ENCODE results near the gene ZNF639. TPM values are rescaled to one million over a fixed set of nuclear protein-coding genes. Genes with fewer than 3 reads are reported as not detected.

ZNF639 gene
- total RNA-seq, 1 donor from 2014 or later, result 41.4 TPM

DNA sequence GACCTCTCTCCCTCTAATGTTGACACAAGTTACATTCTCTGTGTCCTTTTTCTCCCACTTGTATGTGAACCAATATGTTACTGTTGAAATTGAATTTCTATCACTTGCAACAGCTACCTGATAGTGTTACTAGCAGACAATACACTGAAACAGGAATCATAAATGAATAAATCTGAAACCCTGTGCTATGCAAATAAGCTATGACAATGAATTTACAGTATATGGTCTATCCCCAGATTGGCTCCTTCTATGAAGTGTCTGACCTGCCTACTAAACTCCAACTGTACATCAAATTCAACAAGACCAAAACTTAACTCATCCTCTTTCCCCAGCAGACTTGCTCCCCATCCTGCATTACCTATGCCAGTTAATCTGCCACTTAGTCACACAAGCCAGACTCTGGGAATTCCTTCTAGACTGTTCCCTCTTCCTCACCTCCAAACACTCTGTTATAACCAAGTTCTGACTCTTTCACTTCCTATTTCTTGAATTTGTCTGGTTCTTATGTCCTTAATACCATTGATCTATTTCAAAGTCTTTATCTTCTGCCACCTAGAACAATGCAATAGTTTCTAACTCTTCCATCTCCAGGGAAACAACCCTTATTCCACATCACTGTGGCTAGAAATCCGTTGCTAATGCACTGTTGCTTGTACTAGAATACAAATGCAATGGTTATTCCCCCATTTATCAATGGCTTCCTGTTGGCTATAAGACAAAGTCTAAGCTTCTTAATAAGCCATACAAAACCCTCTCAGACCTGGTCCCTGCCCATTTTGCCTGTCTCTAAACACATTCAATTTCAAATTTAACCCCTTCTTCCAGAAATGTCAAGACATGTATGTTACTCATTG, 13.4 kb upstream of the ZNF639 start:
- Mint-ChIP-seq H3K4me3 (no peak overlapping the region), H3K27ac (no peak overlapping the region), H3K9me3 (no peaks in the 10 kb centered on the region), H3K4me1 (peaks cover 9% of the 10 kb centered on the region), H3K27me3 (no peaks in the 10 kb centered on the region), H3K36me3 (ENCODE audit: low read depth) (no peaks in the 10 kb centered on the region)
- ATAC-seq (ENCODE audit: low read depth) (peak; percentile 92), DNase-seq (no peak)
- ChIA-PET CTCF (interaction anchor here (1.2 to 1.3 kb wide), 2 partner anchors 209 to 294 kb away, joined by 3 to 5 read pairs; no protein-coding TSS in a partner anchor), POLR2A (interaction anchor here (1.1 kb wide), 3 partner anchors 43 to 161 kb away, joined by 5 to 19 read pairs (median 6); partner anchors contain the start of gene PIK3CA)
- intact Hi-C loops (cut with micrococcal nuclease), result loop anchor here (1.0 to 2.0 kb wide), 2 partner anchors 43 to 162 kb away; no protein-coding TSS in a partner anchor
- TF ChIP-seq, protein P1, sequence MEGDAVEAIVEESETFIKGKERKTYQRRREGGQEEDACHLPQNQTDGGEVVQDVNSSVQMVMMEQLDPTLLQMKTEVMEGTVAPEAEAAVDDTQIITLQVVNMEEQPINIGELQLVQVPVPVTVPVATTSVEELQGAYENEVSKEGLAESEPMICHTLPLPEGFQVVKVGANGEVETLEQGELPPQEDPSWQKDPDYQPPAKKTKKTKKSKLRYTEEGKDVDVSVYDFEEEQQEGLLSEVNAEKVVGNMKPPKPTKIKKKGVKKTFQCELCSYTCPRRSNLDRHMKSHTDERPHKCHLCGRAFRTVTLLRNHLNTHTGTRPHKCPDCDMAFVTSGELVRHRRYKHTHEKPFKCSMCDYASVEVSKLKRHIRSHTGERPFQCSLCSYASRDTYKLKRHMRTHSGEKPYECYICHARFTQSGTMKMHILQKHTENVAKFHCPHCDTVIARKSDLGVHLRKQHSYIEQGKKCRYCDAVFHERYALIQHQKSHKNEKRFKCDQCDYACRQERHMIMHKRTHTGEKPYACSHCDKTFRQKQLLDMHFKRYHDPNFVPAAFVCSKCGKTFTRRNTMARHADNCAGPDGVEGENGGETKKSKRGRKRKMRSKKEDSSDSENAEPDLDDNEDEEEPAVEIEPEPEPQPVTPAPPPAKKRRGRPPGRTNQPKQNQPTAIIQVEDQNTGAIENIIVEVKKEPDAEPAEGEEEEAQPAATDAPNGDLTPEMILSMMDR (IDR thresholded peaks at IDR 0.05), result no peak

- DNase-seq, result no peak
- Mint-ChIP-seq H3K4me3 (no peak overlapping the region), H3K4me1 (peaks cover 26% of the 10 kb centered on the region), H3K27me3 (no peaks in the 10 kb centered on the region), H3K27ac (no peak overlapping the region), H3K9me3 (no peaks in the 10 kb centered on the region), H3K36me3 (ENCODE audit: low read depth) (peaks cover 3% of the 10 kb centered on the region)
- TF ChIP-seq, protein P1 (IDR thresholded peaks at IDR 0.05), result no peak
- no peak for ATAC-seq (ENCODE audit: low read depth)
- CTCF ChIA-PET, result interaction anchor here (1.2 to 5.6 kb wide), 4 partner anchors 33 to 303 kb away, joined by 3 to 40 read pairs (median 18); no protein-coding TSS in a partner anchor
- POLR2A ChIA-PET, result interaction anchor here (0.6 to 1.1 kb wide), 2 partner anchors 273 to 306 kb away, joined by 3 to 12 read pairs; no protein-coding TSS in a partner anchor
- intact Hi-C loops (cut with micrococcal nuclease), result loop anchor here (5.0 kb wide), 1 partner anchor 82 kb away; no protein-coding TSS in a partner anchor
Measured at GRCh38 chr3:179318876-179319275, 4.0 kb upstream of the ZNF639 start.

DNA sequence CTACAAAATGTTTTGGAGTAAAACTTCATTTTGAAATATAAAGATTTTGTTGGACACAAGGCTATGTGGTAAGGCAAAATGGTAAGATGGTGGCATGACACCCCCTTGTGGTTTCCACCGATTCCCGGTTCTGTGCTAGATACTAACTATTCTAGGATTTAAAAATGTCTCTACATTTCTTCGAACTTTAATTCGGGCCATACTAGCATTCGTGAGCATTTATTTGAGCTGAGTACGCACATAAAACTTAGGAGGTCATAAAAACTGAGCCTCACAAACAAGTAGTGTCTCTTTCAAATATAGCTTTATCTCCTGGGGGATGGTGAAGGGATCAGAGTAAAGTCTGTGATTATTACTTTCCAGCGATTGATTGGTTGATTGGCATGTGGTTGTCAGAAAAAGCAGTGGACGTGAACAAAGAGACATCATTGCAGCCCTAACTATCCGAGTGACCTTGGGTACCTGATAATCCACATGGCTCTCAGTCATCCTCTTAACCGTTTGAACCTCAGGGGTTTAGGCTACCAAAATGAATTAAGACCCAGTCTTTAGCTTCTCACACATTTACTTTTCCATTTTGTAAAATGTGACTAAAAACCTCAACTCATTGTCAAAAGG, 1.1 kb upstream of the ZNF639 start:
- CTCF ChIA-PET, result interaction anchor here (0.6 to 5.6 kb wide), 13 partner anchors 27 to 887 kb away, joined by 3 to 40 read pairs (median 5); partner anchors contain the start of genes MFN1 and ZMAT3
- no peak for ATAC-seq (ENCODE audit: low read depth)
- POLR2A ChIA-PET, result interaction anchor here (0.7 to 1.9 kb wide), 6 partner anchors 25 to 276 kb away, joined by 3 to 7 read pairs (median 3); partner anchors contain the start of gene ACTL6A

DNA sequence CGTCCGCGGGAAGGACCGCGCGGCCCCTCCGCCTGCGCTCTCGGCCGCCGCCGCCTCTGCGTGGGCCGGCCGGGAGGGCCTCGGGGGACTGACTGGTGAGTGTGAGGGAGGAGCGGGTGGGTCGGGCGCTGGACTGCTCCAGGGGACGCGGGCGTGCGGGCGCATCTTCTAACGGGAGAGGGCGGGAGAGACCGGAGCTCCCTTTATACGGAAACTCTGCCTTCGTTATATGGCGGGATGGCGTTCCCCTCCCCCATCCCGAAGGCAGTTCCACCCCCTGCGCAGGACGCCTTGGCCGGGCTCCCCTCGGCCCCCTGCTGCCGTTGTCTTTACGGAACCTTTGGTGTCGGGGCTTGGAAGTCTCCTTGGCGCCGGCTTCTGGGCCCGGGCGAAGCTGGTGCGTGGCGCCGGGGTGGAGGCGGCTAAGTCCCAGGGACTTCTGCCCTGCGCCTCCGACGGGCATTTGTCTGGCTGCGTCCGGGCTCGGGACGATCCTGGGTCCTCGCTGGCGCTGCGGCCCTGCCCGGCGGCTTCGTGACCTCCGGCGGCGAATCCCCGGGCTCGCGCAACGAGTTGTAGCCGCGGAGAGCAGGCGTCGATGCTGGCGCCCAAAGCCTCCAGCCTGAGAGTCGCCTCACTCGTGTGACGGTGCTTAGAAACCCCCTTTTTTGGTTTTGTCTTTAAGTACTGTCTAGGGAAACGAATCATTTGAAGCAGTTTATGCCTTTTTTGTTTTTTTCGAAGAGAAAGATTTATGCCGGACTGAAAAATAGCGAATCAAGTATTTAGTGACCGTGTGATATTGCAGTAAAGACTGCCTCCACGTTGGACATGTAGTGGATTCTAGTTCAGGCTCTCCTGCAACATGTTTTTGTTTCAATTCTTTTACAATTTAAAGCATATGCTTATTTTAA, 623 bp downstream of the ZNF639 start:
- Mint-ChIP-seq H3K36me3 (ENCODE audit: low read depth) (peaks cover 19% of the 10 kb centered on the region), H3K9me3 (no peaks in the 10 kb centered on the region), H3K4me3 (peak overlapping the region; percentile 87), H3K4me1 (peaks cover 36% of the 10 kb centered on the region), H3K27ac (peak overlapping the region; percentile 89), H3K27me3 (no peaks in the 10 kb centered on the region)
- TF ChIP-seq, protein P1 (IDR thresholded peaks at IDR 0.05), result no peak
- intact Hi-C loops (cut with micrococcal nuclease), result loop anchor here (1.0 to 5.0 kb wide), 8 partner anchors 24 to 1589 kb away; partner anchors contain the start of genes ACTL6A, FXR1, GNB4 and MFN1
- ChIA-PET POLR2A (interaction anchor here (0.6 to 2.3 kb wide), 8 partner anchors 14 to 303 kb away, joined by 3 to 26 read pairs (median 4); partner anchors contain the start of genes ACTL6A and PIK3CA), CTCF (interaction anchor here (5.6 kb wide), 1 partner anchor 307 kb away, joined by 40 read pairs; no protein-coding TSS in a partner anchor)
- ATAC-seq (ENCODE audit: low read depth) (peak; percentile 56), DNase-seq (no peak)

More for the DNA sequence above, 1.1 kb upstream of the ZNF639 start:
- Mint-ChIP-seq H3K9me3 (no peaks in the 10 kb centered on the region), H3K4me3 (peak overlapping the region; percentile 87), H3K4me1 (peaks cover 36% of the 10 kb centered on the region), H3K27ac (peak overlapping the region; percentile 85), H3K27me3 (no peaks in the 10 kb centered on the region), H3K36me3 (ENCODE audit: low read depth) (peaks cover 10% of the 10 kb centered on the region)
- no peak for DNase-seq
- TF ChIP-seq, protein P1 (IDR thresholded peaks at IDR 0.05), result no peak
- intact Hi-C loops (cut with micrococcal nuclease), result loop anchor here (1.0 to 5.0 kb wide), 7 partner anchors 111 to 1591 kb away; partner anchors contain the start of genes FXR1 and USP13
